ENCODE data around the gene TMEM69.
"Not testable (repeated sequence)": the region's sequence is repeated elsewhere in the genome, so short reads cannot be mapped to it uniquely, and the experiment has no call there.

The TMEM69 gene

GRCh38 chr1:45687754-45688740, at the start of gene TMEM69:
TMEM69 (plus strand) TSS chr1:45688181; CDS start chr1:45691069, 2,888 bp downstream.
- DNase-seq: peak; percentile 37

GRCh38 chr1:45640293-45640692, 47.7 kb upstream of the TMEM69 start:
- no peak for DNase-seq

- no peak for DNase-seq
These were observed 44.7 kb upstream of the TMEM69 start for GRCh38 chr1:45643321-45643720.

- DNase-seq: no peak
These were observed 44.0 kb upstream of the TMEM69 start for GRCh38 chr1:45643978-45644377.

- DNase-seq: no peak
These were observed 43.3 kb upstream of the TMEM69 start for GRCh38 chr1:45644661-45645060.

GRCh38 chr1:45647248-45648021, 40.5 kb upstream of the TMEM69 start:
- DNase-seq: no peak

- no peak for DNase-seq
These were observed 33.3 kb upstream of the TMEM69 start for GRCh38 chr1:45654540-45655280.

GRCh38 chr1:45656573-45657226, 31.3 kb upstream of the TMEM69 start:
- no peak for DNase-seq

- no peak for DNase-seq
These were observed 29.8 kb upstream of the TMEM69 start for GRCh38 chr1:45658171-45658570.

GRCh38 chr1:45659222-45659621, 28.8 kb upstream of the TMEM69 start:
- DNase-seq: no peak

- no peak for DNase-seq
These were observed 27.6 kb upstream of the TMEM69 start for GRCh38 chr1:45660336-45660735.

- no peak for DNase-seq
These were observed 21.1 kb upstream of the TMEM69 start for GRCh38 chr1:45666836-45667235.

- no peak for DNase-seq
These were observed 20.5 kb upstream of the TMEM69 start for GRCh38 chr1:45667321-45668111.

- no peak for DNase-seq
These were observed 19.5 kb upstream of the TMEM69 start for GRCh38 chr1:45668526-45668925.

- DNase-seq: no peak
These were observed 18.6 kb upstream of the TMEM69 start for GRCh38 chr1:45669379-45669778.

- no peak for DNase-seq
These were observed 17.9 kb upstream of the TMEM69 start for GRCh38 chr1:45669859-45670655.

- no peak for DNase-seq
These were observed 14.0 kb upstream of the TMEM69 start for GRCh38 chr1:45673956-45674355.

- DNase-seq: no peak
These were observed 13.5 kb upstream of the TMEM69 start for GRCh38 chr1:45674478-45674877.

GRCh38 chr1:45676553-45676952, 11.4 kb upstream of the TMEM69 start:
- DNase-seq: not testable (repeated sequence)

- DNase-seq: no peak
These were observed 10.2 kb upstream of the TMEM69 start for GRCh38 chr1:45677751-45678245.

GRCh38 chr1:45678489-45678888, 9.5 kb upstream of the TMEM69 start:
- no peak for DNase-seq
